Measurements from ENCODE around the gene CEP295NL.
"Not testable (repeated sequence)": the region's sequence is repeated elsewhere in the genome, so short reads cannot be mapped to it uniquely, and the experiment has no call there.

CEP295NL gene

GRCh38 chr17:78921437-78921971 is 18.5 kb upstream of the CEP295NL start:
- no peak for FAIRE-seq
- TF ChIP-seq SPI1 (IDR thresholded peaks at IDR 0.05; ENCODE audit: low read depth, low read length) (no peak), POLR2AphosphoS5 (IDR thresholded peaks at IDR 0.05; ENCODE audit: low read depth, low read length) (no peak), POU2F2 (IDR thresholded peaks at IDR 0.05; ENCODE audit: low read depth, low read length) (no peak), POLR2A (IDR thresholded peaks at IDR 0.05; ENCODE audit: low read depth, low read length) (no peak), TAF1 (IDR thresholded peaks at IDR 0.05; ENCODE audit: low read depth, low read length) (no peak), PAX5 (IDR thresholded peaks at IDR 0.05; ENCODE audit: insufficient read depth, low read length, severe bottlenecking) (no peak)
- no peak for DNase-seq (ENCODE audit: insufficient read length, low spot score)

GRCh38 chr17:78920528-78920927 is 17.5 kb upstream of the CEP295NL start:
- DNase-seq (ENCODE audit: insufficient read length, low spot score) (no peak), FAIRE-seq (no peak)
- TF ChIP-seq POLR2A (IDR thresholded peaks at IDR 0.05; ENCODE audit: low read depth, low read length) (no peak), TAF1 (IDR thresholded peaks at IDR 0.05; ENCODE audit: low read depth, low read length) (no peak), SPI1 (IDR thresholded peaks at IDR 0.05; ENCODE audit: low read depth, low read length) (no peak), POU2F2 (IDR thresholded peaks at IDR 0.05; ENCODE audit: low read depth, low read length) (no peak), PAX5 (IDR thresholded peaks at IDR 0.05; ENCODE audit: insufficient read depth, low read length, severe bottlenecking) (no peak), POLR2AphosphoS5 (IDR thresholded peaks at IDR 0.05; ENCODE audit: low read depth, low read length) (no peak)

- FAIRE-seq (no peak), DNase-seq (ENCODE audit: insufficient read length, low spot score) (no peak)
Observed at GRCh38 chr17:78919861-78920450, 17.0 kb upstream of the CEP295NL start.

GRCh38 chr17:78918979-78919378 is 16.0 kb upstream of the CEP295NL start:
- DNase-seq (ENCODE audit: insufficient read length, low spot score), result no peak
- FAIRE-seq, result no peak
- TF ChIP-seq POLR2A (IDR thresholded peaks at IDR 0.05; ENCODE audit: low read depth, low read length) (no peak), SPI1 (IDR thresholded peaks at IDR 0.05; ENCODE audit: low read depth, low read length) (no peak), POLR2AphosphoS5 (IDR thresholded peaks at IDR 0.05; ENCODE audit: low read depth, low read length) (no peak)

More at GRCh38 chr17:78919861-78920450, 17.0 kb upstream of the CEP295NL start:
- no peak for TF ChIP-seq POU2F2 (IDR thresholded peaks at IDR 0.05; ENCODE audit: low read depth, low read length)
- no peak for TF ChIP-seq POLR2A (IDR thresholded peaks at IDR 0.05; ENCODE audit: low read depth, low read length)
- TF ChIP-seq PAX5 (IDR thresholded peaks at IDR 0.05; ENCODE audit: insufficient read depth, low read length, severe bottlenecking), result no peak
- TF ChIP-seq POLR2AphosphoS5 (IDR thresholded peaks at IDR 0.05; ENCODE audit: low read depth, low read length), result no peak
- no peak for TF ChIP-seq SPI1 (IDR thresholded peaks at IDR 0.05; ENCODE audit: low read depth, low read length)
- TF ChIP-seq TAF1 (IDR thresholded peaks at IDR 0.05; ENCODE audit: low read depth, low read length), result no peak

GRCh38 chr17:78917451-78918275 is 14.7 kb upstream of the CEP295NL start:
- FAIRE-seq (no peak), DNase-seq (ENCODE audit: insufficient read length, low spot score) (no peak)
- TF ChIP-seq TAF1 (IDR thresholded peaks at IDR 0.05; ENCODE audit: low read depth, low read length) (no peak), SPI1 (IDR thresholded peaks at IDR 0.05; ENCODE audit: low read depth, low read length) (no peak), POLR2A (IDR thresholded peaks at IDR 0.05; ENCODE audit: low read depth, low read length) (no peak), PAX5 (IDR thresholded peaks at IDR 0.05; ENCODE audit: insufficient read depth, low read length, severe bottlenecking) (no peak), POLR2AphosphoS5 (IDR thresholded peaks at IDR 0.05; ENCODE audit: low read depth, low read length) (no peak), POU2F2 (IDR thresholded peaks at IDR 0.05; ENCODE audit: low read depth, low read length) (no peak)

- TF ChIP-seq TAF1 (IDR thresholded peaks at IDR 0.05; ENCODE audit: low read depth, low read length), result no peak
- no peak for TF ChIP-seq POLR2A (IDR thresholded peaks at IDR 0.05; ENCODE audit: low read depth, low read length)
- TF ChIP-seq POU2F2 (IDR thresholded peaks at IDR 0.05; ENCODE audit: low read depth, low read length), result no peak
- no peak for TF ChIP-seq SPI1 (IDR thresholded peaks at IDR 0.05; ENCODE audit: low read depth, low read length)
- TF ChIP-seq POLR2AphosphoS5 (IDR thresholded peaks at IDR 0.05; ENCODE audit: low read depth, low read length), result no peak
- DNase-seq (ENCODE audit: insufficient read length, low spot score) (no peak), FAIRE-seq (no peak)
Observed at GRCh38 chr17:78915872-78916632, 13.1 kb upstream of the CEP295NL start.

- TF ChIP-seq POLR2A (IDR thresholded peaks at IDR 0.05; ENCODE audit: low read depth, low read length), result no peak
- no peak for TF ChIP-seq POU2F2 (IDR thresholded peaks at IDR 0.05; ENCODE audit: low read depth, low read length)
- TF ChIP-seq SPI1 (IDR thresholded peaks at IDR 0.05; ENCODE audit: low read depth, low read length), result no peak
- TF ChIP-seq PAX5 (IDR thresholded peaks at IDR 0.05; ENCODE audit: insufficient read depth, low read length, severe bottlenecking), result no peak
- no peak for TF ChIP-seq TAF1 (IDR thresholded peaks at IDR 0.05; ENCODE audit: low read depth, low read length)
- no peak for TF ChIP-seq POLR2AphosphoS5 (IDR thresholded peaks at IDR 0.05; ENCODE audit: low read depth, low read length)
- FAIRE-seq (no peak), DNase-seq (ENCODE audit: insufficient read length, low spot score) (no peak)
Observed at GRCh38 chr17:78913115-78913514, 10.1 kb upstream of the CEP295NL start.

GRCh38 chr17:78912082-78912481 is 9.1 kb upstream of the CEP295NL start:
- TF ChIP-seq POLR2A (IDR thresholded peaks at IDR 0.05; ENCODE audit: low read depth, low read length), result no peak
- FAIRE-seq, result no peak
- DNase-seq (ENCODE audit: insufficient read length, low spot score), result no peak

GRCh38 chr17:78911543-78911942 is 8.5 kb upstream of the CEP295NL start:
- not testable (repeated sequence) for DNase-seq (ENCODE audit: insufficient read length, low spot score); FAIRE-seq
